ENCODE measurements around the gene RSPH3.
"Not testable (repeated sequence)": the region's sequence is repeated elsewhere in the genome, so short reads cannot be mapped to it uniquely, and the experiment has no call there.

Gene RSPH3

GRCh38 chr6:159023893-159024292 lies 23.9 kb upstream of the RSPH3 start:
- DNase-seq, result no peak

- no peak for DNase-seq
These were observed 20.0 kb upstream of the RSPH3 start for GRCh38 chr6:159020011-159020410.

GRCh38 chr6:159017757-159018559 lies 18.0 kb upstream of the RSPH3 start:
- DNase-seq, result no peak

DNA sequence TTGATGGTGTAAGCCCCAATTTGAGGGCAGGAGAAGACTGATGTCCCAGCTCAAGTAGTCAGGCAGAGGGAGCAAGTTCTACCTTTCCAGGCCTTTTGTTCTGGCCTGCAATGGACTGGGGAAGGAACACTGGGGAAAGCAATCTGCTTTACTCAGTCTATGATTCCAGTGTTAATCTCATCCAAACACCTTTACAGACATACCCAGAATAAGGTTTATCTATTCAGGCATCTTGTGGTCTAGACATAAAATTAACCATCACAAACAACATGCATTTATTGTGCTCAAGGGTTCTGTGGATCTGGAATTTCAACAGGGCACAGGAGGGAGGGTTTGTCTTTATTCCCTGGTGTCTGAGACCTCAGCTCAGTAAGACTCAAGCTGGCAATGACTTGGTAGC lies 14.4 kb upstream of the RSPH3 start:
- DNase-seq, result no peak

DNA sequence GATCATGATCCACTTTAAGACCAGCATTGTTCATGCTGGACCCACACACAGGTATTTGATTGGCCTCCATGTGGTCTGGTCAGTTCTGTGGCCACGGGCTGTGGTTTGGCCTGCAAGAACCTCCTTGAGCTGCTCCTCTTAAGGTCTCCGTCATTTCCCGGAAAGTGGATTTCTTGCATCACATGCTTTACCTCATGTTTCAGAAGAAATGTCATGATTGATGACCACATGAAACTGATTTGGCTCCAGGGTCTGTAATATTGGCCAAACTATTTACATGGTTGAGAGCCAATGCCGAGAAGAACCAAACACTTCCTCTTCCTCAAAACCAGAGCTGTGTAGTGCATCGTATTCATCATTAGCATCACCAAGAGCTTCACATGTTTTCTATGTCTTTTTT lies 13.2 kb upstream of the RSPH3 start:
- DNase-seq, result peak; percentile 80

- DNase-seq, result no peak
These were observed 12.2 kb upstream of the RSPH3 start for GRCh38 chr6:159012201-159012600.

- not testable (repeated sequence) for DNase-seq
These were observed 10.1 kb upstream of the RSPH3 start for GRCh38 chr6:159010037-159010612.

- peak; percentile 27 for DNase-seq
These were observed 8.8 kb upstream of the RSPH3 start for GRCh38 chr6:159008656-159009288.

DNA sequence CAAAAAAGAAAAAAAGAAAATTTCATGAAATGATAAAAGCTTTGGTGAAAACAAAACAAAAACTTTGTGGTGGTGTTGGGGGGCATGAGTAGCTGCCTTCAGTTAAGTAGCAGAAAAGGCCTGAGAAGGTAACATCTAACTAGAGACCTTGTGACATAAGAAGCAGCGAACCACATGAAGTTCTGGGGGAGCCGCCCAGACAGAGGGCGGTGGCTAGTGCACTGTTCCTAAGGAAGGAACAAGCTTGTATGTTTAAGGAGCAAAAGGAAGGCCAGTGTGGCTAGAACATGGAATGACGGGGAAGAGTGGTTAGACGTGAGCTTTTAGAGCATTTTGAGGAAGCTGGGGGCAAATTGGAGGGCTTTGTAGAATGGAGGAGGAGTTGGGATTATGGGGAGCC lies 7.5 kb upstream of the RSPH3 start:
- no peak for DNase-seq

DNA sequence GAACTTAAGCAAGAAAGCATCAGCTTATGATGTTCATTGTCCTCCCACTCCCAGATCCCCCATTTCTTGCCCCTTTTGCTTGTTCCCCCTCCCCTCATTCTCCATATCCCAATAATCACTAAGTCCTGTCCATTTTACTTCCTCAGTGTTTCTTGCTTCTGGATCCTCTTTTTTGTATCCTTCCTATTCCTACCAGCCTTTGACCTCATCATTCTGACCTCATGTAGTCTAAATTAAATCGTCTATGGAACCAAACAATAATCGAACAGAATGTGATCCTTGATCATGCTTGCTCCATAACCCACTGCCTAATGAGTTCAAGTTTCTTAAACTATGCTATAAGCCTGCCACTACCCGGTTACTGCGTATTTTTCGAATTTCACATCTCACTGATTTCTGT lies 5.4 kb upstream of the RSPH3 start:
- DNase-seq, result no peak

DNA sequence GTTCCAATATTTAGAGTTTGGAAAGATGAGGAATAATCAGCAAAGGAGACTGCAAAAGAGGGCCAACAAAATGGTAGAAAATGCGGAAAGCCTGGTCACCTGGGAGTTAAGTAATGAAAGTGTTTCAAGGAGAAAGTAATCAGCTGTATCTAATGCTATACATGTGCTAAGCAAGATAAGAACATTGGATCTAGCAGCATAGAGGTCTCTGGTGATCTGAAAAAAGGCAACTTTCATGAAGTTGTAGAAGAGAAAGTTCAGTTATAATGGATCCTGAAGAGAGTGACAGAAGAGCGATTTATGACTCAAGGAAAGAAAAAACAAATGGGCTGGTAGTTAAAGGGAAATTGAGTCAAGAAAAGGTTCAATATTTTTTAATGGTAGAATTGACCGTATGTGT lies 4.6 kb upstream of the RSPH3 start:
- DNase-seq, result no peak

DNA sequence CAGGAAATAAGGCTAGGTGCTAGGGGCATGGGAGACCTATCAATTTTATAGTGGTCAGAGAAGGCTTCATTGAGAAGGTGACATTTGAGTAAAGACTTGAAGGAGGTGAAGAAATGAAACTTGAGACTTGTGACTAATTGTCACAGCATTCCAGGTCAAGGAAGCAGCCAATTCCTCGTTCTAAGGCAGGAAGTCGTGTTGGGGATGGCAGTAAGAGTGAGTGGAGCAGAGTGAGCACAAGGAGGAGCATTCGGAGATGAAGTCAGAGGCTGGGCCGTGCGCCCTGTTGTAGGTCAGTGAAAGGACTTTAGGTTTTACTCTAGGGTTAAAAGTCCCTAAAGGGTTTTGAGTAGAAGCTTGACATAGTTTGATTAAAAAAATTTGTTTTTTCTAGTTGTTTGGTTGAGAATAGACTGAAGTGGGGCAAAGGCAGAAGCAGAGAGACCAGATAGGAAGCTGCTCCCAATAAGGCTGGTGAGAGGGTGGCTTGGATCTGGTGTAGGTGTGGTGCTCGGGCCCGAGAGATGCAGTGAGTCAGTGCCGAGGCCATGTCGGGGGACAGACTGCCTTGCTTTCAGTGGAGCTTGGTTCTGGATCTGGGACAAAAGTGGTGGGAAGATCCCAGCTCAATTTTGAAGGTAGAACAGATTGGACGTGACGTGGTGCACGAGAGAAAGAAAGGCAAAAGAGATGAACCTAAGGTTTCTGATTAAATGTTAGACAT lies 2.6 kb upstream of the RSPH3 start:
- no peak for DNase-seq

DNA sequence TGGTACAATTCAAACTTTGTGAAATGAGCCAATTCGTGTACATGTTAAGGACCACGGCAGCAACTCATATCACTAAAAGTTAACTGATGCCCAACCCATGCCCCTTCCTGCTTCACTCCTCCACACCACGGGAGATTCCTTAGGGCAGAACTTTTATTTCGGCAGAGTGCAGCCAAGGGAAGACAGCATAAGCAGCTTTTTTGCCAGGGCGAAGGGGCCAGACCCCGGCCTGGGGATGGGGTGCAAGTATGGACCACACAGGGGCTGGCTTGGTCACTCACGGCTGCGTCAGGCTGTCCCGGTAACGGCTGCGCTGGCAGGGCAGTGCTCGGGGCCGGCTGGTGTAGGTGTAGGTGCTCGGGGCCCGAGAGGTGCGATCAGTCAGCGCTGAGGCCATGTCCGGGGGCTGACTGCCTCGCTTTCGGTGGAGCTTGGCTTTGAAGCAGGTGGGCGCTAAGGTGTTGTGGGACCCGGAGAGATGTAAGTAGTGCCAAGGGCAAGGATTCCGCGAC lies 792 bp downstream of the RSPH3 start:
- DNase-seq, result no peak

DNA sequence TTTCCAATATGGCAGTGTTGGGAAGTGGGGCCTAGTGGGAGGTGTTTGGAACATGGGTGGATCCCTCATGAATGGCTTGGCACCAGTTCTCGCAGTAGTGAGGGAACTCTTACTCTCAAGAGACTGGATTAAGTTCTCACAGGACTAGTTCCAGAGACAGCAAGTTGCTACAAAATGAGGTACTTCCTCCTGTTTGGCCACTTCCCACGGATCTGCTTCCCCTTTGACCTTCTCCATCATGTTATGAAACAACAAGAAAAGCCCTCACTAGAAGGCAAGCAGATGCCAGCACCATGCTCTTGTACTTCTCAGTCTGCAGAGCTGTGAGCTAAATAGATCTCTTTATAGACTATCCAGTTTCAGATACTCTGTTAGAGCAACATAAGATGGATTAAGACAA lies 3.1 kb downstream of the RSPH3 start:
- DNase-seq, result peak; percentile 84

GRCh38 chr6:158993639-158994038 lies 6.4 kb downstream of the RSPH3 start:
- DNase-seq, result no peak

GRCh38 chr6:158991017-158991723 lies 8.8 kb downstream of the RSPH3 start:
- DNase-seq, result peak; percentile 4

- DNase-seq, result not testable (repeated sequence)
These were observed 10.3 kb downstream of the RSPH3 start for GRCh38 chr6:158989711-158990110.

- no peak for DNase-seq
These were observed 11.5 kb downstream of the RSPH3 start for GRCh38 chr6:158988477-158988876.

GRCh38 chr6:158987657-158988056 lies 12.3 kb downstream of the RSPH3 start:
- DNase-seq, result no peak

GRCh38 chr6:158978757-158979156 lies 21.2 kb downstream of the RSPH3 start:
- no peak for DNase-seq

DNA sequence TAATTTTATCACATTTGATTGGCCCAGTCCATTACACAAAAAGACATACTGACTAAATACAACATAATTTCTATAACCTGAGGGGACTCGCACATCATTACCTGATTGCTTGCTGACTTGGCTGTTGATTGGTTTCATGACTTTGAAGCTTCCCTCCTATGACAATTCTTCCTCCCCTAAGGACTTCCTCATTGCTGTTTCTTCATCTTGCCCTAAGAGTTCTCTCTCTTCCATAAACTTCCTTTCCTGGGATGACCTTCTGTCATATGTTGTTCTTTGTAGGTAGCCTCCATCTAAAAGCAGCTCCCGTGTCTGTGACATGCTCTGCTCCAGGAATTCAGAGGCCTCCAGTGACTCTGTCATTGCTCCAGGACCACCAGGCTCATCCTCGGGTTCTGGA lies 22.6 kb downstream of the RSPH3 start:
- no peak for DNase-seq
